Neutrophil (primary cell): ENCODE results near the gene BAIAP2L1.

Experiments used
- H3K27ac ChIP-seq: fragments of 200-600 bp; sonication (generic); 2 replicates; pipeline ENCODE4 v1.5.1; 2016; ENCODE audit warnings: mild to moderate bottlenecking, moderate library complexity
- H3K27me3 ChIP-seq: fragments of 200-600 bp; sonication (generic); 2 replicates; pipeline ENCODE4 v1.6.0; 2016; ENCODE audit warnings: mild to moderate bottlenecking
- H3K36me3 ChIP-seq: fragments of 200-600 bp; sonication (generic); 2 replicates; pipeline ENCODE4 v1.5.1; 2017
- H3K4me1 ChIP-seq, 2 experiments: fragments of 200-600 bp in 1 of 2; sonication (generic) in 1 of 2; 1 replicate in 1 of 2; 2 replicates in 1 of 2; pipeline versions ENCODE4 v1.5.1 to v1.6.1; 2013 to 2016; ENCODE audit warnings: low read depth in 1 of 2, low read length in 1 of 2, mild to moderate bottlenecking in 1 of 2, moderate library complexity in 1 of 2; ENCODE audit not compliant: control insufficient read depth in 1 of 2, insufficient read depth in 1 of 2
- H3K4me3 ChIP-seq, 2 experiments: fragments of 200-600 bp in 1 of 2; sonication (generic) in 1 of 2; 1 replicate in 1 of 2; 2 replicates in 1 of 2; pipeline ENCODE4 v1.5.1; 2013 to 2016; ENCODE audit warnings: low read depth in 1 of 2, low read length in 1 of 2, mild to moderate bottlenecking in 1 of 2, moderate library complexity in 1 of 2
- H3K9me3 ChIP-seq: fragments of 200-600 bp; sonication (generic); 2 replicates; pipeline ENCODE4 v1.5.1; 2016
- TF ChIP-seq, protein P1 (sequence below): fragments of 200-600 bp; sonication (generic); IDR thresholded peaks from 2 replicates; pipeline ENCODE4 v1.5.1; 2016; ENCODE audit warnings: antibody characterized with exemption

The BAIAP2L1 gene

DNA sequence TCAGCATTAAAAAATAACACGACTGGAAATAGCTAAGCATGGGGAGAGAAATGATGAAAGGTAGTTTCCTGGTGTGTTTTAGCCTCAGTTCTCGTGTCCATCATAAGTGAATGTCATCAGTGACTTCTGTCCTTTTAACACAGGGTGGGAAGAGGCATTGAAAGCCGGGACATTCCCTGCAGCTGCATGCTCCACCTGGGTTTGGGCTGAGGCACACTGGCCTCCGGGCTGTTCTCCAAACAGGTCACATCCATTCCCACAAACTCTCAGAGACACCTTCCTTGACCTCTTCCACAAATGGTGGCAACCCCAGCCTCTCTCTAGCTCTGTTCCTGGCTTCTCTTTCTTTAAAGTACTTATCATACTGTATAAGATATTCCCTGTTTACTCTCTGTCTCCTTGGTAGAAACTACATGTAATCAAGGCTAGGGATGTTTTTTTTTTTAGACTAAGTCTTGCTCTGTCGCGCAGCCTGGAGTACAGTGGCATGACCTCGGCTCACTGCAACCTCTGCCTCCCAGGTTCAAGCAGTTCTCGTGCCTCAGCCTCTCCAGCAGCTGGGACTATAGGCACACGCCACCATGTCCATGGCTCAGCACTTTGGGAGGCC lies 22.6 kb downstream of the BAIAP2L1 start:
- no peaks in the 10 kb centered on the region for H3K9me3 ChIP-seq
- H3K27ac ChIP-seq, result no peak overlapping the region
- no peaks in the 10 kb centered on the region for H3K27me3 ChIP-seq
- no peaks in the 10 kb centered on the region for H3K36me3 ChIP-seq
- no peak overlapping the region for H3K4me3 ChIP-seq
- H3K4me1 ChIP-seq, result no peaks in the 10 kb centered on the region
- TF ChIP-seq, protein P1, sequence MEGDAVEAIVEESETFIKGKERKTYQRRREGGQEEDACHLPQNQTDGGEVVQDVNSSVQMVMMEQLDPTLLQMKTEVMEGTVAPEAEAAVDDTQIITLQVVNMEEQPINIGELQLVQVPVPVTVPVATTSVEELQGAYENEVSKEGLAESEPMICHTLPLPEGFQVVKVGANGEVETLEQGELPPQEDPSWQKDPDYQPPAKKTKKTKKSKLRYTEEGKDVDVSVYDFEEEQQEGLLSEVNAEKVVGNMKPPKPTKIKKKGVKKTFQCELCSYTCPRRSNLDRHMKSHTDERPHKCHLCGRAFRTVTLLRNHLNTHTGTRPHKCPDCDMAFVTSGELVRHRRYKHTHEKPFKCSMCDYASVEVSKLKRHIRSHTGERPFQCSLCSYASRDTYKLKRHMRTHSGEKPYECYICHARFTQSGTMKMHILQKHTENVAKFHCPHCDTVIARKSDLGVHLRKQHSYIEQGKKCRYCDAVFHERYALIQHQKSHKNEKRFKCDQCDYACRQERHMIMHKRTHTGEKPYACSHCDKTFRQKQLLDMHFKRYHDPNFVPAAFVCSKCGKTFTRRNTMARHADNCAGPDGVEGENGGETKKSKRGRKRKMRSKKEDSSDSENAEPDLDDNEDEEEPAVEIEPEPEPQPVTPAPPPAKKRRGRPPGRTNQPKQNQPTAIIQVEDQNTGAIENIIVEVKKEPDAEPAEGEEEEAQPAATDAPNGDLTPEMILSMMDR, result no peak

DNA sequence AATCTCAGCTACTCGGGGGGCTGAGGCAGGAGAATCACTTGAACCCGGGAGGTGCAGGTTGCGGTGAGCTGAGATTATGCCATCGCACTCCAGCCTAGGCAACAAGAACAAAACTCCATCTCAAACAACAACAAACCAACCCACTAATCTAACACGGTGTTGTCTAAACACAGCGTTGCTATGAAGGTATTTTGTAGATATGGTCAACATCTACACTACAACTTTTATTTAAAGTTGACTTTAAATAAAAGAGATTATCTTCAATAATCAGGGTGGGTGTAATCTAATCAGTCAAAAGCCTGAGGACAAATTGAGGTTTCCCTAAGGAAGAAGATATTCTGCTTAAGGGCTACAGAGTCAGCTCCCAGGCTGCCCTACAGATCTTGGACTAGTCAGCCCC lies 24.2 kb downstream of the BAIAP2L1 start:
- Histone ChIP-seq H3K27me3 (no peaks in the 10 kb centered on the region), H3K4me3 (no peak overlapping the region), H3K36me3 (no peaks in the 10 kb centered on the region), H3K9me3 (no peaks in the 10 kb centered on the region), H3K4me1 (no peaks in the 10 kb centered on the region), H3K27ac (no peak overlapping the region)
- TF ChIP-seq, protein P1, result no peak

DNA sequence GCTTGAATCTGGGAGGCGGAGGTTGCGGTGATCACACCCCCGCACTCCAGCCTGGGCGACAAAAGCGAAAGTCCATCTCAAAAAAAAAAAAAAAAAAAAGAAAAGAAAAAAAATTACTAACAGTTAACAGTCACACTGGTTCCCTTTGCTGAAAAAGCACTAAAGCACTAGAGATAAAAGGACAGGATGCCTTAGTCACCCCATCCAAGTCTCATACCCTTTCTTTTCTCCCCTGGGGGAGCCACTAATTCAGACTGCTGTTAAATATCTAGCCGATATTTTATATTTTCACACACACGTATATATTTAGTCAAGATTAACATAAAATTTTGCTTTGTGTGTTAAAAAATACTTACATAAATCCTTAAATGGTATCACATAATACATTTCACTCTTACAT lies 25.2 kb downstream of the BAIAP2L1 start:
- no peaks in the 10 kb centered on the region for H3K27me3 ChIP-seq
- H3K36me3 ChIP-seq, result no peaks in the 10 kb centered on the region
- no peak overlapping the region for H3K4me3 ChIP-seq
- no peak overlapping the region for H3K27ac ChIP-seq
- no peaks in the 10 kb centered on the region for H3K9me3 ChIP-seq
- no peaks in the 10 kb centered on the region for H3K4me1 ChIP-seq
- TF ChIP-seq, protein P1, result no peak

DNA sequence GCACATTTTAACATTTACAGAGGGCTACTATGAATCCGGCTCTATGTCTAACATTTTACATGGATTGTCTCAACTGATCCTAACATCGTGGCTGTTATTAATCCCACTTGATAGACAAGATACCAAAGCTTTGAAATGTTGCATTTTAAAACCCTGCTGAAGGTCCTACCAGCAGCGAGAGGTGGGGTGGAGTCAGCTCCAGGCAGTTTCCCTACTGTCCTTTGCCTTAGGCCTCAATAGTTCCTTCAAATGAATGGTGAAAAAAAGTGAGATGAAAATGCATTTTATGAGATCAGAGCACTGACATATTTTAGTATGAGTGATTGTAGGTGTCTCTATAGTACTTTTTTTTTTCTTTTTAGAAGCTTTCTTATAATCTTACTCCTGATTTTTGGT lies 26.6 kb downstream of the BAIAP2L1 start:
- Histone ChIP-seq H3K4me3 (no peak overlapping the region), H3K4me1 (no peaks in the 10 kb centered on the region), H3K9me3 (no peaks in the 10 kb centered on the region), H3K27me3 (no peaks in the 10 kb centered on the region), H3K27ac (no peak overlapping the region), H3K36me3 (no peaks in the 10 kb centered on the region)
- TF ChIP-seq, protein P1, result no peak

DNA sequence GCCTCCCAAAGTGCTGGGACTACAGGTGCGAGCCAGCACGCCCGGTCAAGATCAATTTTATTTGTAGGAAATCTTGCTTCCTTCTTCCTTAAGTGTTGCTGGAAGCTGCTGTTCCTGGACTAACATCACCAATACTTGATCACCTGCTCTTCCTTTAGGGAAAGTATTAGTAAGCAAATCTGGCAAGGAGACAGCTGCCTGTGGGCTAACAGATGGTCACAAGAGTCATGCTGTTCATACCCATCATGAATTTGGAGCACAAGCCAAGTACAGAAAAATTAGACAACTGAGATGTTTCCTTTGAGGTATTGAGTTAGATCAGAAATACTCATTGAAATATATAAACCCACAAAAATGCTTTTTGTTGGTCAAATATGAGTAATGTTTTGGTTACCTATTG lies 27.9 kb downstream of the BAIAP2L1 start:
- Histone ChIP-seq H3K36me3 (no peaks in the 10 kb centered on the region), H3K9me3 (no peaks in the 10 kb centered on the region), H3K4me3 (no peak overlapping the region), H3K4me1 (no peaks in the 10 kb centered on the region), H3K27ac (no peak overlapping the region), H3K27me3 (peaks cover 3% of the 10 kb centered on the region)
- TF ChIP-seq, protein P1, result no peak

DNA sequence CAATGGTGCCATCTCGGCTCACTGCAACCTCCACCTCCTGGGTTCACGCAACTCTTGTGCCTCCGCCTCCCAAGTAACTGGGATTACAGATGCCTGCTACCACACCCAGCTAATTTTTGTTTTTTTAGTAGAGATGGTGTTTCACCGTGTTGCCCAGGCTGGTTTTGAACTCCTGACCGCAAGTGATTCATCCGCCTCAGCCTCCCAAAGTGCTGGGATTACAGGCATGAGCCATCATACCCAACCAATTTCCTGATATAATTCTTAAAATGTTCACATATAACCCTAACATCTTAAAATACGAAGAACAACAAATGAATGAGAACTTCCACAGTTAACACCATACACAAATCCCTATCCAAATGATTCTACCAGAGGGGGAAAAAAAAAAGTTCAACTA lies 31.2 kb downstream of the BAIAP2L1 start:
- Histone ChIP-seq H3K4me3 (no peak overlapping the region), H3K27ac (no peak overlapping the region), H3K36me3 (no peaks in the 10 kb centered on the region), H3K27me3 (peaks cover 3% of the 10 kb centered on the region), H3K9me3 (no peaks in the 10 kb centered on the region), H3K4me1 (no peaks in the 10 kb centered on the region)
- TF ChIP-seq, protein P1, result no peak
